SU-DHL-6 (cell line): ENCODE results near the gene CHD3.

Experiments
- H2AFZ ChIP-seq: fragments of 200-600 bp; sonication (generic); 2 replicates; pipeline ENCODE4 v1.6.1; 2014; ENCODE audit warnings: low read depth, mild to moderate bottlenecking, moderate library complexity, mixed read lengths, antibody characterized with exemption, low read length; ENCODE audit not compliant: severe bottlenecking
- H3F3A ChIP-seq: fragments of 200-600 bp; shearing (Covaris generic); 2 replicates; pipeline ENCODE4 v1.6.0; 2016; ENCODE audit warnings: antibody characterized with exemption, mild to moderate bottlenecking; ENCODE audit not compliant: insufficient read depth
- H3K27ac ChIP-seq: fragments of 200-600 bp; sonication (generic); 2 replicates; pipeline ENCODE4 v1.5.1; 2016; ENCODE audit warnings: low read depth, mild to moderate bottlenecking, low read length, moderate library complexity, mixed read lengths
- H3K27me3 ChIP-seq: fragments of 200-600 bp; sonication (generic), shearing (Covaris generic); 2 replicates; pipeline ENCODE4 v1.6.0; 2014; ENCODE audit warnings: mild to moderate bottlenecking, low read length
- H3K36me3 ChIP-seq: fragments of 200-600 bp; sonication (generic); 2 replicates; pipeline ENCODE4 v1.6.1; 2014; ENCODE audit warnings: mild to moderate bottlenecking, low read length, mixed read lengths
- H3K4me2 ChIP-seq: fragments of 300-600, 200-600 bp; shearing (Covaris generic), sonication (generic); 2 replicates; pipeline ENCODE4 v1.6.0; 2014; ENCODE audit warnings: low read length, low read depth, mild to moderate bottlenecking; ENCODE audit not compliant: poor library complexity, severe bottlenecking
- H3K4me3 ChIP-seq: fragments of 200-600 bp; sonication (generic); 2 replicates; pipeline ENCODE4 v1.5.1; 2014; ENCODE audit warnings: antibody characterized with exemption, low read length, mild to moderate bottlenecking, mixed read lengths; ENCODE audit not compliant: insufficient read depth, poor library complexity, severe bottlenecking
- H3K79me2 ChIP-seq: fragments of 200-600 bp; sonication (generic); 2 replicates; pipeline ENCODE4 v1.6.1; 2014; ENCODE audit warnings: mild to moderate bottlenecking, low read length, moderate library complexity; ENCODE audit not compliant: insufficient read depth
- H3K9ac ChIP-seq: fragments of 200-600 bp; sonication (generic); 2 replicates; pipeline ENCODE4 v1.7.0; 2014; ENCODE audit warnings: mild to moderate bottlenecking, low read length
- H3K9me2 ChIP-seq: fragments of 200-600 bp; sonication (generic); replicated peaks from 2 replicates; pipeline ENCODE4 v1.6.1; 2014; ENCODE audit warnings: low read length; ENCODE audit not compliant: insufficient read depth
- H3K9me3 ChIP-seq: fragments of 200-600 bp; sonication (generic); 2 replicates; pipeline ENCODE4 v1.6.1; 2014; ENCODE audit warnings: low read length, mixed read lengths; ENCODE audit not compliant: insufficient read depth
- H4K20me1 ChIP-seq: fragments of 200-600 bp; sonication (generic); 2 replicates; pipeline ENCODE4 v1.6.1; 2014; ENCODE audit warnings: low read depth, mild to moderate bottlenecking, antibody characterized with exemption, low read length, moderate library complexity, mixed read lengths
- CTCF ChIP-seq: fragments of 200-600 bp; sonication (generic); IDR thresholded peaks from one replicate; pipeline ENCODE4 v1.5.1; 2017; ENCODE audit warnings: antibody characterized with exemption, mild to moderate bottlenecking, low read length, moderate library complexity; ENCODE audit not compliant: insufficient read depth, poor library complexity, severe bottlenecking
- EZH2phosphoT487 ChIP-seq: fragments of 200-600 bp; sonication (generic), shearing (Covaris generic); conservative IDR thresholded peaks from 2 replicates; pipeline ENCODE4 v1.6.1; 2018; ENCODE audit warnings: mild to moderate bottlenecking, antibody characterized with exemption, low read length, moderate library complexity, mixed read lengths

CHD3 gene

GRCh38 chr17:7867881-7868329 lies 20.7 kb upstream of the CHD3 start:
- Histone ChIP-seq H3K79me2 (0 out of 2 replicates have a peak, but pooled peaks cover 8% of the 10 kb centered on the region), H3K9ac (no peak overlapping the region), H3K27me3 (no peaks in the 10 kb centered on the region), H4K20me1 (no peaks in the 10 kb centered on the region), H3F3A (peaks cover 6% of the 10 kb centered on the region; the same call in 1 of the 2 replicates), H3K4me2 (no peak overlapping the region), H3K36me3 (no peaks in the 10 kb centered on the region; the same call in 1 of the 2 replicates), H3K9me3 (no peaks in the 10 kb centered on the region), H3K27ac (no peak overlapping the region), H3K9me2 (no peaks in the 10 kb centered on the region), H3K4me3 (no peak overlapping the region), H2AFZ (no peak overlapping the region)
- TF ChIP-seq EZH2phosphoT487 (no peak), CTCF (no peak)

DNA sequence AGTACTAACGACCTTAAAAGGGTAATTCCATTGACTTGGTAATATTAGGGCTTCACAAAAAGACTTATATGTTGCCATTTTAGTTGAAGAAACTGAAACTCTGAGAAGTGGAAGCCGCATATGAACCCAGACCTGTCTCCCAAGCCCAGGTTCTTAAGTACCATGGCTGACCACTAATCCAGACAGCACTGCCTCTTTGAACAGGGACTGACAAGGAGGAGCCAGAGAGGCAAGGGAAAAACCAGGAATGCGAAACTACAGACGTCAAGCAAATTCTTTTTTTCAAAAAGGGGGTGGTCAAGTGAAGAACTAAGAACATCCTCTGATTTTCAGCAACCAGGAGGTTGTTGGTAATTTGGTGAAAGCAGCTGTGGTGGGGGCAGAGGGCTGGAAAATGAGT lies 15.5 kb upstream of the CHD3 start:
- no peaks in the 10 kb centered on the region for H4K20me1 ChIP-seq
- no peak overlapping the region for H3K27ac ChIP-seq
- peaks cover 15% of the 10 kb centered on the region for H3K36me3 ChIP-seq
- no peaks in the 10 kb centered on the region for H3K9me3 ChIP-seq
- H3K27me3 ChIP-seq, result no peaks in the 10 kb centered on the region
- no peak overlapping the region for H3K9ac ChIP-seq
- H3K9me2 ChIP-seq, result no peaks in the 10 kb centered on the region
- no peak for TF ChIP-seq CTCF
- TF ChIP-seq EZH2phosphoT487, result no peak
- no peak overlapping the region for H3K4me3 ChIP-seq
- H3K4me2 ChIP-seq, result no peak overlapping the region
- no peak overlapping the region for H2AFZ ChIP-seq
- 0 out of 2 replicates have a peak, but pooled peaks cover 4% of the 10 kb centered on the region for H3K79me2 ChIP-seq
- peaks cover 17% of the 10 kb centered on the region; the same call in 1 of the 2 replicates for H3F3A ChIP-seq

DNA sequence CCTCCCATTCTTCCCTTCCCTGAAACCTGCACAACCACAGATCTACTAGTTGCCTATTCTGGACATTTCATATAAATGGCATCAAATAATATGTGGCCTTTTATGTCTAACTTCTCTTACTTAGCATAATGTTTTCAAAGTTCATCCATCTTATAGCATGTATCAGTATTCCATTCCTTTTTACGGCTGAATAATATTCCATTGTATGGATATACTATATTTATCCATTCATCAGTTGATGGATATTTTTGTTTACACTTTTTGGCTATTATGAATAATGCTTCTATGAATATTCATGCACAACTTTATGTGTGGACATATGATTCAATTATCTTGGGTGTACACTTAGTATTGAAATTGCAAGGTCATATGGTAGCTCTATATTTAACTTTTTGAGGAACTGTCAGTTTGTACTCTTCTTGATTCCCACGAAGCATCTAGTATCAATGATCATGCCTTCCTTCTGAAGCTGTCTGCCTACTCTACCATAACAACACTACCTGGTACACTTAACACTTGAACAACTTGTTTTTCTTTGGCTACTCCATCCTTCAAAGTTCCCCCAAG lies 12.7 kb upstream of the CHD3 start:
- peaks cover 30% of the 10 kb centered on the region; the same call in 1 of the 2 replicates for H3F3A ChIP-seq
- no peak overlapping the region for H3K27ac ChIP-seq
- TF ChIP-seq CTCF (no peak), EZH2phosphoT487 (no peak)
- H3K9me2 ChIP-seq, result no peaks in the 10 kb centered on the region
- H3K4me2 ChIP-seq, result no peak overlapping the region
- H4K20me1 ChIP-seq, result no peaks in the 10 kb centered on the region
- H3K9ac ChIP-seq, result no peak overlapping the region
- H3K79me2 ChIP-seq, result no peaks in the 10 kb centered on the region
- H3K9me3 ChIP-seq, result no peaks in the 10 kb centered on the region
- H3K27me3 ChIP-seq, result no peaks in the 10 kb centered on the region
- H3K4me3 ChIP-seq, result no peak overlapping the region
- no peak overlapping the region for H2AFZ ChIP-seq
- peaks cover 22% of the 10 kb centered on the region for H3K36me3 ChIP-seq
